Brain microvascular endothelial cell (primary cell): Measurements from ENCODE around the gene MTFR2.

Source experiments
- DNase-seq: peaks from one replicate; pipeline ENCODE4 v3.0.0-alpha.2; 2020
- H3K27ac ChIP-seq: fragments of 250-450 bp; sonication (Bioruptor Pico); 2 replicates; pipeline ENCODE4 v1.5.1; 2020; ENCODE audit warnings: mild to moderate bottlenecking, moderate library complexity
- H3K27me3 ChIP-seq: fragments of 250-450 bp; sonication (Bioruptor Pico); replicated peaks from 2 replicates; pipeline ENCODE4 v1.5.1; 2020; ENCODE audit warnings: mild to moderate bottlenecking
- H3K36me3 ChIP-seq: fragments of 250-450 bp; sonication (Bioruptor Pico); replicated peaks from 2 replicates; pipeline ENCODE4 v1.5.1; 2020; ENCODE audit warnings: mild to moderate bottlenecking
- H3K4me3 ChIP-seq: 2 replicates; pipeline ENCODE4 v1.5.1; 2011; ENCODE audit warnings: low read depth, mild to moderate bottlenecking, control low read depth, low read length, moderate library complexity
- CTCF ChIP-seq: IDR thresholded peaks from 2 replicates; pipeline ENCODE4 v1.5.1; 2011; ENCODE audit warnings: low read depth, mild to moderate bottlenecking, moderate library complexity, low read length, control low read depth, inconsistent platforms; ENCODE audit errors: missing control alignments
- in situ Hi-C: cut with HindIII; loops from 2 replicates; pipeline ENCODE4 v1.10.0; 2017; ENCODE audit warnings: low sequenced_read_pairs, low pct_ligation_motif_present

MTFR2 gene

GRCh38 chr6:136250686-136251008 lies 536 bp upstream of the MTFR2 start:
- peak overlapping the region; percentile 35 for H3K27ac ChIP-seq
- DNase-seq: no peak
- peak overlapping the region; percentile 93 for H3K4me3 ChIP-seq
- H3K27me3 ChIP-seq: no peaks in the 10 kb centered on the region
- in situ Hi-C loops: no loop called here
- no peak for TF ChIP-seq CTCF
- no peaks in the 10 kb centered on the region for H3K36me3 ChIP-seq

- Histone ChIP-seq H3K36me3 (no peaks in the 10 kb centered on the region), H3K4me3 (peak overlapping the region; percentile 93), H3K27ac (no peak overlapping the region), H3K27me3 (no peaks in the 10 kb centered on the region)
- no peak for TF ChIP-seq CTCF
- DNase-seq: no peak
- in situ Hi-C loops: no loop called here
These were observed 775 bp downstream of the MTFR2 start for GRCh38 chr6:136249336-136249735.

GRCh38 chr6:136244061-136244616 lies 6.0 kb downstream of the MTFR2 start:
- Histone ChIP-seq H3K36me3 (no peaks in the 10 kb centered on the region), H3K27me3 (no peaks in the 10 kb centered on the region), H3K27ac (no peak overlapping the region), H3K4me3 (no peak overlapping the region)
- peak; percentile 62 for DNase-seq
- no peak for TF ChIP-seq CTCF
- in situ Hi-C loops: no loop called here

DNA sequence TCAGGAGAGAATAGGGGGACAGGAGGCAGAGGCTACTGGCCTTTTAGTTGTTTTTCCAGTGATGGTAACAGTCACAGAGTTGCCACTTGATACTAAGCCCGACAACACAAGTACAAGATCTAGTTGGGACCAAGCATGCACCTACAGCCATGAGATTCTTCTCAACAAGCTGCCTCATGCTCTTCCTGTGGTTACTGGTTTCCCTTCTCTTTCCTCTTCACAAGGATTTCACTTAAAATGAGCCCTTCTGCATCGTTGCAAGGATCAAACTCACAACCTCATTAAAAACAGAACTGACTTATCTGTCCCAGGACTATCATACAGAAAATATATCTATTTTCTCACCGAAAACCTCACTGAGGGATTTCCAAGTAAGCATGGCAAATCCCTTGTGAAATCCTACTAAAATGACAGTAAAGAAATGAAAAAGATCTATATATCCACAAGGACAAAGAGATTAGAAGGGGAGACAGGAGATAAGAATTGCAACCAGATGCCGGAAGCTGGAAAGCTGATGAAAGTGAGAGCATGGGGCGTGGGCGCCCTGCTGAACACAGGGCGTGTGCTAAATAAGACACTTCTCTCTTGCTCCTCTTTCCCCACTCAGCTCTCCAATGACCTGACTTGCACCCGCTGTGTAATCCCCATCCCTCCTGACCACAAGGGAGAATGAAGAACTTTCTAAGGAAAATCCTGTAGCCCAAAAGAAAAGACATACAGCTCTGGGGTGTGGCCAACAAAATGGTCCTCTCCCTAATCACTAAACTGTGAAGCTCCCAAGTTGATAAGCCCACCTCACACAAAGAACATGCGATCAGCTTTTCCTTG lies 13.4 kb downstream of the MTFR2 start:
- no peak for TF ChIP-seq CTCF
- no peak overlapping the region for H3K27ac ChIP-seq
- no peaks in the 10 kb centered on the region for H3K27me3 ChIP-seq
- no peak overlapping the region for H3K4me3 ChIP-seq
- in situ Hi-C loops: no loop called here
- H3K36me3 ChIP-seq: no peaks in the 10 kb centered on the region
- DNase-seq: no peak

DNA sequence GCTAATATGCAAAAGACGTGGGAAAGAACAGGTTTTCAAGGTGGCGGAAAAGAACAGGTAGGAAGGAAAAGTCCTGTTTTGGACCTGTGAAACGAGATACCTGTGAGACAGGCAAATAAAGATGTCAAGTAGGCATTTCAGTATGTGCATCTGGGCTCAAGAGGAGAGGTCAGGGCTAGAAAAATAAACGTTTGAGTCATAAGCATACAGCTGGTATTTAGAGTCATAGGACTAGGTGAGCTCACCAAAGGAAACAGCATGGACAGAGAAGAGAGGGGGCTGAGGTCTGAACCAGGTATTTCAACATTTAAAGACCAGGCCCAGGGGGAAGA lies 14.9 kb downstream of the MTFR2 start:
- H3K27me3 ChIP-seq: no peaks in the 10 kb centered on the region
- TF ChIP-seq CTCF: no peak
- no peak overlapping the region for H3K27ac ChIP-seq
- H3K36me3 ChIP-seq: no peaks in the 10 kb centered on the region
- DNase-seq: peak; percentile 17
- in situ Hi-C loops: no loop called here
- no peak overlapping the region for H3K4me3 ChIP-seq

DNA sequence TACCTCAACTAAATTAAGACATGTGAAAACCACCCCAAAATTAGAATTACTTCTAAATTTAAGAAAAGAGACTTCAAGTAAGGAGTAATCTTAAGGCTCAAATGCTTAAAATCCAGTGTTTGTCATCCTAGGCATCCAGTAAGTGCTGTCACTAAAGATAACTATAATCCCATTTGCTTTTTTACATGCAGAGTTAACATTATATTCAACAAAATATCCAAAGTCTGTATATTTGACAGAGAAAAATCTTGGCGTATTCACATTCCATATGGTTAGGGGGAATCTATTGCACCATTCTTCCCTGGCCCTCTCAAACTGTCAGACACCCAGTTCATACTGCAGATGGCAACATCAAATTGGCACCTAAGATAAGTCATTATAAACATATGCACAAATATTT lies 17.4 kb downstream of the MTFR2 start:
- Histone ChIP-seq H3K27me3 (no peaks in the 10 kb centered on the region), H3K4me3 (no peak overlapping the region), H3K27ac (no peak overlapping the region), H3K36me3 (no peaks in the 10 kb centered on the region)
- in situ Hi-C loops: no loop called here
- no peak for DNase-seq
- TF ChIP-seq CTCF: no peak
